A549 (cell line): ENCODE measurements around the gene SIK3. TPM values are rescaled to one million over a fixed set of nuclear protein-coding genes. Genes with fewer than 3 reads are reported as not detected.

Source experiments
- ATAC-seq, 2 experiments: fragments of 200-7000 bp in 1 of 2; fragments of >200 bp in 1 of 2; cut with Nextera tagmentation in 1 of 2; cut with Tn5 transposase in 1 of 2; 3 replicates each; pipeline versions ENCODE4 v1.8.0 to v1.9.1; 2018 to 2020; ENCODE audit warnings: mild to moderate bottlenecking in 1 of 2, moderate library complexity in 1 of 2
- CTCF ChIA-PET: fragments of 300-600 bp; sonication (Branson Sonifier 250); formaldehyde crosslinking; extraction: SDS; loops from one replicate; lab custom pipeline; 2021; ENCODE audit warnings: antibody characterized with exemption, inconsistent platforms; lab: Yijun Ruan, JAX
- POLR2A ChIA-PET: fragments of 350-600 bp; formaldehyde crosslinking; extraction: SDS; loops from one replicate; lab custom pipeline; 2021; ENCODE audit warnings: antibody characterized with exemption, inconsistent platforms; lab: Yijun Ruan, JAX
- DNase-seq, 2 experiments: peaks; one replicate each; pipeline versions ENCODE4 v3.0.0 to v3.0.0-alpha.2; 2011 to 2016; ENCODE audit warnings: low read depth in 1 of 2, low spot score in 1 of 2
- FAIRE-seq: peaks from 2 replicates; lab custom pipeline; 2011; peaks lifted over from hg19 to GRCh38; lab: Jason Lieb, UNC
- H3K27ac ChIP-seq, 2 experiments: fragments of >200 bp; sonication (Bioruptor Twin); formaldehyde crosslinking; 3 replicates each; pipeline ENCODE4 v1.5.1; 2016 to 2017
- H3K4me1 ChIP-seq: fragments of >200 bp; sonication (Bioruptor Twin); formaldehyde crosslinking; 3 replicates; pipeline ENCODE4 v1.6.1; 2016
- H3K4me2 ChIP-seq: fragments of >200 bp; sonication (Bioruptor Twin); formaldehyde crosslinking; 3 replicates; pipeline ENCODE4 v1.6.1; 2016
- H3K4me3 ChIP-seq: fragments of >200 bp; sonication (Bioruptor Twin); formaldehyde crosslinking; 3 replicates; pipeline ENCODE4 v1.5.1; 2016
- H3K9me3 ChIP-seq: fragments of >200 bp; sonication (Bioruptor Twin); formaldehyde crosslinking; 3 replicates; pipeline ENCODE4 v1.6.1; 2016
- BHLHE40 ChIP-seq: IDR thresholded peaks from 2 replicates; pipeline ENCODE4 v1.6.1; 2012; ENCODE audit warnings: low read depth, low read length, inconsistent platforms
- CBX8 ChIP-seq: fragments of 200-600 bp; sonication (generic); IDR thresholded peaks from 2 replicates; pipeline ENCODE4 v1.6.1; 2016
- CHD2 ChIP-seq: fragments of 150-350 bp; IDR thresholded peaks from 2 replicates; pipeline ENCODE4 v1.6.1; 2014; ENCODE audit warnings: low read length; ENCODE audit not compliant: partially characterized antibody
- CHD4 ChIP-seq: fragments of 200-600 bp; sonication (generic); IDR thresholded peaks from 2 replicates; pipeline ENCODE4 v1.6.1; 2016; ENCODE audit warnings: antibody characterized with exemption, mild to moderate bottlenecking, borderline replicate concordance
- EHMT2 ChIP-seq: fragments of 200-600 bp; sonication (generic); IDR thresholded peaks from 2 replicates; pipeline ENCODE4 v1.6.1; 2016; ENCODE audit warnings: antibody characterized with exemption, low read depth, mild to moderate bottlenecking, moderate library complexity
- ESRRA ChIP-seq: fragments of 150-350 bp; IDR thresholded peaks from 2 replicates; pipeline ENCODE4 v1.6.1; 2014; ENCODE audit warnings: mild to moderate bottlenecking, low read length, borderline replicate concordance
- FOSL2 ChIP-seq, 2 experiments: fragments of 450-650 bp in 1 of 2; fragments of >200 bp in 1 of 2; sonication (Bioruptor Twin) in 1 of 2; formaldehyde crosslinking; IDR thresholded peaks; 2 replicates each; pipeline versions ENCODE4 v1.5.0 to v1.6.1; 2016 to 2020; ENCODE audit warnings: mild to moderate bottlenecking in 1 of 2, moderate library complexity in 1 of 2
- FOXS1 ChIP-seq: fragments of 250-450 bp; sonication (Bioruptor Pico); IDR thresholded peaks from 2 replicates; pipeline ENCODE4 v1.5.0; 2020; ENCODE audit warnings: mild to moderate bottlenecking, moderate library complexity
- HEYL ChIP-seq: fragments of 250-450 bp; sonication (Bioruptor Pico); IDR thresholded peaks from 2 replicates; pipeline ENCODE4 v1.8.0; 2021; ENCODE audit warnings: mild to moderate bottlenecking, moderate library complexity
- HOXA7 ChIP-seq: fragments of 250-450 bp; sonication (Bioruptor Pico); IDR thresholded peaks from 2 replicates; pipeline ENCODE4 v1.5.0; 2020; ENCODE audit warnings: mild to moderate bottlenecking, moderate library complexity
- HOXB5 ChIP-seq: fragments of 250-450 bp; sonication (Bioruptor Pico); IDR thresholded peaks from 2 replicates; pipeline ENCODE4 v1.5.0; 2020; ENCODE audit warnings: mild to moderate bottlenecking, moderate library complexity
- JUN ChIP-seq, 2 experiments: fragments of >200 bp; sonication (Bioruptor Twin); formaldehyde crosslinking; IDR thresholded peaks; 2 replicates in 1 of 2; 3 replicates in 1 of 2; pipeline ENCODE4 v1.6.1; 2016 to 2017
- MAFK ChIP-seq: fragments of 450-650 bp; IDR thresholded peaks from 2 replicates; pipeline ENCODE4 v1.6.1; 2014; ENCODE audit not compliant: partially characterized antibody
- MYC ChIP-seq: IDR thresholded peaks from 2 replicates; pipeline ENCODE4 v1.6.1; 2012; ENCODE audit warnings: mild to moderate bottlenecking, inconsistent platforms, low read length, improper control_type of control experiment, borderline replicate concordance
- NFE2L2 ChIP-seq: fragments of 150-350 bp; conservative IDR thresholded peaks from 2 replicates; pipeline ENCODE4 v1.6.1; 2014; ENCODE audit warnings: low read length
- NPAS2 ChIP-seq: fragments of 250-450 bp; sonication (Bioruptor Pico); IDR thresholded peaks from 2 replicates; pipeline ENCODE4 v1.8.0; 2022; ENCODE audit warnings: mild to moderate bottlenecking, moderate library complexity, borderline replicate concordance
- NR3C1 ChIP-seq: fragments of >200 bp; sonication (Bioruptor Twin); formaldehyde crosslinking; IDR thresholded peaks from 3 replicates; pipeline ENCODE4 v1.6.1; 2017
- PHF8 ChIP-seq: fragments of 200-600 bp; sonication (generic); IDR thresholded peaks from 2 replicates; pipeline ENCODE4 v1.6.1; 2016; ENCODE audit warnings: low read depth, mild to moderate bottlenecking, antibody characterized with exemption, moderate library complexity, borderline replicate concordance
- POLR2A ChIP-seq: IDR thresholded peaks from 2 replicates; pipeline ENCODE4 v1.6.1; 2012; ENCODE audit warnings: mild to moderate bottlenecking, low read length
- POLR2AphosphoS2 ChIP-seq: conservative IDR thresholded peaks from 2 replicates; pipeline ENCODE4 v1.6.1; 2012; ENCODE audit warnings: low read length, improper control_type of control experiment, inconsistent platforms
- RFX5 ChIP-seq: fragments of 450-650 bp; IDR thresholded peaks from 2 replicates; pipeline ENCODE4 v1.7.1; 2014; ENCODE audit warnings: antibody characterized with exemption, mild to moderate bottlenecking, moderate library complexity
- RNF2 ChIP-seq: fragments of 200-600 bp; sonication (generic); IDR thresholded peaks from 2 replicates; pipeline ENCODE4 v1.6.1; 2016; ENCODE audit warnings: low read depth, mild to moderate bottlenecking, antibody characterized with exemption, moderate library complexity, borderline replicate concordance
- SREBF2 ChIP-seq: fragments of 450-650 bp; IDR thresholded peaks from 2 replicates; pipeline ENCODE4 v1.6.1; 2014; ENCODE audit warnings: mild to moderate bottlenecking, moderate library complexity
- ZFP36 ChIP-seq: fragments of 450-650 bp; IDR thresholded peaks from 2 replicates; pipeline ENCODE4 v1.6.1; 2014; ENCODE audit warnings: borderline replicate concordance; ENCODE audit not compliant: partially characterized antibody
- WGBS: methylation state at CpG from one replicate; pipeline ENCODE4 v1.1.6; 2017; ENCODE audit errors: missing lambda C conversion rate; 5-methylcytosine and 5-hydroxymethylcytosine counted together
- polyA plus RNA-seq, 4 experiments: library from polyadenylated mRNA; depleted of rRNA in 3 of 4; stranded (reverse); fragments of >200 nt; fragmentation: RNase III in 1 of 4; extraction: RNeasy Plus Mini Kit Qiagen cat#74134 plus additional on column Dnase treatment in 1 of 4; gene quantifications; 2 replicates in 3 of 4; 3 replicates in 1 of 4; pipeline ENCODE4 v1.2.3, GENCODE V29; 2011 to 2017
- TF ChIP-seq, protein P1 (sequence below): IDR thresholded peaks from 2 replicates; pipeline ENCODE4 v1.6.1; 2012; ENCODE audit warnings: low read depth, borderline replicate concordance
- TF ChIP-seq, protein P2 (sequence below): fragments of >200 bp; sonication (Bioruptor Twin); formaldehyde crosslinking; IDR thresholded peaks from 3 replicates; pipeline ENCODE4 v1.5.1; 2016
- TF ChIP-seq, protein P3 (sequence below): fragments of 250-450 bp; sonication (Bioruptor Pico); IDR thresholded peaks from 2 replicates; pipeline ENCODE4 v1.5.0; 2020; ENCODE audit warnings: low read depth, mild to moderate bottlenecking, moderate library complexity
- TF ChIP-seq, protein P4 (sequence below): fragments of >200 bp; sonication (Bioruptor Twin); formaldehyde crosslinking; IDR thresholded peaks from 3 replicates; pipeline ENCODE4 v1.6.1; 2016
- TF ChIP-seq, protein P5 (sequence below): fragments of 450-650 bp; IDR thresholded peaks from 2 replicates; pipeline ENCODE4 v1.6.1; 2014; ENCODE audit warnings: antibody characterized with exemption

The SIK3 gene
- polyA plus RNA-seq, 2 of the 4 experiments (the other 2 are of a cell fraction): 8.2 to 9.0 TPM

DNA sequence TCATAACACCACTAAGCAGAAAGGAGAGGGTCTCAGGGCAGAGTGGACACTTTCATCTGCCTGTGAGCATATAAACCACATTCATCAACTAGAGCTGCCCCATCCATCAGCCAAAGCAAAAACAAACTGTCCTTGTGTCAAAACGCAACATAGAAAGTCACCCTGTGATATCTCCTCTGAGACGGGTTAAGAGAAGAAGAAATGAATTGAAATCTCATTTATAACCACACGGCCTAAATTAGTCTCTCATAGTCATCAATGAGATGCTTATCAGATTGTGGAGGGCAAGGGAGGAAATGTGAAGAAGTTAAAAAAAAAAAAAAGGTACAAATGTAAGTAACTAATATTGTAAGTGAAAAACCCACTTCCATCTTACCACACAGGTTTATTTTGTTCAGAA lies 75.7 kb downstream of the SIK3 start (continued):
- TF ChIP-seq, protein P1, sequence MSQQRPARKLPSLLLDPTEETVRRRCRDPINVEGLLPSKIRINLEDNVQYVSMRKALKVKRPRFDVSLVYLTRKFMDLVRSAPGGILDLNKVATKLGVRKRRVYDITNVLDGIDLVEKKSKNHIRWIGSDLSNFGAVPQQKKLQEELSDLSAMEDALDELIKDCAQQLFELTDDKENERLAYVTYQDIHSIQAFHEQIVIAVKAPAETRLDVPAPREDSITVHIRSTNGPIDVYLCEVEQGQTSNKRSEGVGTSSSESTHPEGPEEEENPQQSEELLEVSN: no peak
- no peak for TF ChIP-seq POLR2AphosphoS2

DNA sequence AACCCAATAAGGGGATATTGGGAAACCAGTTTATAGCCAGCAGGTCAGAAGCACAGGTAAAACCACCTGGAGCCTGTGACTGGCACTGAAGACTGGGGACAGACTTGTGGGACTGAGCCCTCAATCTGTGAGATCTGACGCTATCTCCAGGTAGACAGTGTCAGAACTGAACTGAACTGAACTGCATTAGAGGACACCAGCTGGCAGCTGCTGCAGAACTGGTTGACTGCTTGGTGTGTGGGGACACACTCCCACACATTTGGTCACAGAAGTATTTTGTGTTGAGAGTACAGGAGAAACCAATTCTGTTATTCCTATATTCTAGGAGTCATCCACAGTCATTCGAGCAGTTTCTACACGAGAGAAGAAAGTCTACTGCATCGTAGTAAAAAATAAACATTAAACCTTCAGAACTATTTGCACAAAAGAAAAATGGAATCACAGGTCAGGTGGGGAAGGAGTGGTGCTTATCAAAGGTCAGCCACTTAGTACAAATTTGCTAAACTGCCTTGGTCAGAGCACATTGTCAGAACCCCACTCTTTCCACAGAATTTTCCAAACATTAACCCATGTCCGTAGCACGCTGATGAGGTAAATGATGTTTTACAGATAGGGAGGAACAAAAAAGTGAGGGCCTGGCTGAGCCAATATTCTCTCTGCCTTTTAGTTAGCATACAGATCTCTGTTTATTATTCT lies 77.2 kb downstream of the SIK3 start:
- H3K4me3 ChIP-seq: no peak overlapping the region

DNA sequence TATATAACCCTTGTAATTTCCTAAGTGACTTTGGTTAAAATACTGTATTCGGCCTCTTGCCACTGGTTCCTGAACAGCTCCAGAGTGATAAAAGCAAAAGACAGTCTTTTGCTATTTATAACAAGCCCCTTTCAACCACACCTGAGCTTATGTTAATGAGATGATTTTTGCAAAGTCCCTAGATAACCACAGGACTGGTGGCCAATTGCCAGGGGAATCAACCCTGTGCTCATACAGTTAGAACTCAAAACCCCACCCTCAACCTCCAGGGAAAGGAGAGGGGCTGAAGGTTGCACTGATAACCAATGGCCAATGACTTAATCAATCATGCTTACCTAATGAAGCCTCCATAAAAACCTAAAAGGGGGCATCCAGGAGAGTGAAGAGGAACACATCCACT lies 77.9 kb downstream of the SIK3 start:
- peak overlapping the region in 1 of 2 experiments; percentile 60; a peak in 2 of 6 replicates for H3K27ac ChIP-seq
- POLR2A ChIA-PET: no interaction called here
- no peak for ATAC-seq

More for the DNA sequence above, 77.2 kb downstream of the SIK3 start:
- ATAC-seq (peak; percentile 43 to 47; a peak in 4 of 6 replicates), DNase-seq (no peak), FAIRE-seq (no peak)
- no peaks in the 10 kb centered on the region for H3K9me3 ChIP-seq
- peak overlapping the region; percentile 60 for H3K27ac ChIP-seq
- peak overlapping the region; percentile 69 for H3K4me2 ChIP-seq
- ChIA-PET CTCF (no interaction called here), POLR2A (no interaction called here)
- peaks cover 62% of the 10 kb centered on the region for H3K4me1 ChIP-seq
- TF ChIP-seq CBX8: no peak
- no peak for TF ChIP-seq CHD4
- TF ChIP-seq POLR2AphosphoS2: no peak
- TF ChIP-seq, protein P2, sequence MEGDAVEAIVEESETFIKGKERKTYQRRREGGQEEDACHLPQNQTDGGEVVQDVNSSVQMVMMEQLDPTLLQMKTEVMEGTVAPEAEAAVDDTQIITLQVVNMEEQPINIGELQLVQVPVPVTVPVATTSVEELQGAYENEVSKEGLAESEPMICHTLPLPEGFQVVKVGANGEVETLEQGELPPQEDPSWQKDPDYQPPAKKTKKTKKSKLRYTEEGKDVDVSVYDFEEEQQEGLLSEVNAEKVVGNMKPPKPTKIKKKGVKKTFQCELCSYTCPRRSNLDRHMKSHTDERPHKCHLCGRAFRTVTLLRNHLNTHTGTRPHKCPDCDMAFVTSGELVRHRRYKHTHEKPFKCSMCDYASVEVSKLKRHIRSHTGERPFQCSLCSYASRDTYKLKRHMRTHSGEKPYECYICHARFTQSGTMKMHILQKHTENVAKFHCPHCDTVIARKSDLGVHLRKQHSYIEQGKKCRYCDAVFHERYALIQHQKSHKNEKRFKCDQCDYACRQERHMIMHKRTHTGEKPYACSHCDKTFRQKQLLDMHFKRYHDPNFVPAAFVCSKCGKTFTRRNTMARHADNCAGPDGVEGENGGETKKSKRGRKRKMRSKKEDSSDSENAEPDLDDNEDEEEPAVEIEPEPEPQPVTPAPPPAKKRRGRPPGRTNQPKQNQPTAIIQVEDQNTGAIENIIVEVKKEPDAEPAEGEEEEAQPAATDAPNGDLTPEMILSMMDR: no peak
- TF ChIP-seq NPAS2 (CRISPR knock-in tag): no peak
- no peak for TF ChIP-seq RNF2
- TF ChIP-seq NR3C1: no peak
- no peak for TF ChIP-seq EHMT2
- TF ChIP-seq RFX5: no peak
- TF ChIP-seq, protein P3, sequence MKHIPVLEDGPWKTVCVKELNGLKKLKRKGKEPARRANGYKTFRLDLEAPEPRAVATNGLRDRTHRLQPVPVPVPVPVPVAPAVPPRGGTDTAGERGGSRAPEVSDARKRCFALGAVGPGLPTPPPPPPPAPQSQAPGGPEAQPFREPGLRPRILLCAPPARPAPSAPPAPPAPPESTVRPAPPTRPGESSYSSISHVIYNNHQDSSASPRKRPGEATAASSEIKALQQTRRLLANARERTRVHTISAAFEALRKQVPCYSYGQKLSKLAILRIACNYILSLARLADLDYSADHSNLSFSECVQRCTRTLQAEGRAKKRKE (CRISPR knock-in tag): no peak
- TF ChIP-seq BHLHE40: no peak
- no peak for TF ChIP-seq PHF8
- TF ChIP-seq FOXS1 (CRISPR knock-in tag): no peak
- TF ChIP-seq HOXA7: no peak
- TF ChIP-seq JUN (IDR thresholded peaks at IDR 0.05): no peak
- TF ChIP-seq NFE2L2: no peak
- TF ChIP-seq MYC: no peak
- TF ChIP-seq POLR2A: no peak
- 15% methylated on average over 6 of the region's 6 CpGs for WGBS

More for the DNA sequence above, 77.9 kb downstream of the SIK3 start:
- no peaks in the 10 kb centered on the region for H3K9me3 ChIP-seq
- 94% methylated on average over 1 of the region's 1 CpG for WGBS
- TF ChIP-seq HEYL (CRISPR knock-in tag): no peak
- TF ChIP-seq SREBF2: no peak
- no peak for TF ChIP-seq MAFK
- TF ChIP-seq, protein P4, sequence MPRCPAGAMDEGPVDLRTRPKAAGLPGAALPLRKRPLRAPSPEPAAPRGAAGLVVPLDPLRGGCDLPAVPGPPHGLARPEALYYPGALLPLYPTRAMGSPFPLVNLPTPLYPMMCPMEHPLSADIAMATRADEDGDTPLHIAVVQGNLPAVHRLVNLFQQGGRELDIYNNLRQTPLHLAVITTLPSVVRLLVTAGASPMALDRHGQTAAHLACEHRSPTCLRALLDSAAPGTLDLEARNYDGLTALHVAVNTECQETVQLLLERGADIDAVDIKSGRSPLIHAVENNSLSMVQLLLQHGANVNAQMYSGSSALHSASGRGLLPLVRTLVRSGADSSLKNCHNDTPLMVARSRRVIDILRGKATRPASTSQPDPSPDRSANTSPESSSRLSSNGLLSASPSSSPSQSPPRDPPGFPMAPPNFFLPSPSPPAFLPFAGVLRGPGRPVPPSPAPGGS: no peak
- TF ChIP-seq ZFP36: no peak
- TF ChIP-seq ESRRA: no peak
- TF ChIP-seq PHF8: no peak
- no peak for TF ChIP-seq HOXB5
- TF ChIP-seq CHD2: no peak
- TF ChIP-seq FOSL2 (IDR thresholded peaks at IDR 0.05): no peak
- no peak for TF ChIP-seq FOSL2 (CRISPR knock-in tag; IDR thresholded peaks at IDR 0.05)
- TF ChIP-seq MYC: no peak
- TF ChIP-seq, protein P5, sequence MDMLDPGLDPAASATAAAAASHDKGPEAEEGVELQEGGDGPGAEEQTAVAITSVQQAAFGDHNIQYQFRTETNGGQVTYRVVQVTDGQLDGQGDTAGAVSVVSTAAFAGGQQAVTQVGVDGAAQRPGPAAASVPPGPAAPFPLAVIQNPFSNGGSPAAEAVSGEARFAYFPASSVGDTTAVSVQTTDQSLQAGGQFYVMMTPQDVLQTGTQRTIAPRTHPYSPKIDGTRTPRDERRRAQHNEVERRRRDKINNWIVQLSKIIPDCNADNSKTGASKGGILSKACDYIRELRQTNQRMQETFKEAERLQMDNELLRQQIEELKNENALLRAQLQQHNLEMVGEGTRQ: no peak
- FAIRE-seq (no peak), DNase-seq (no peak)
- CTCF ChIA-PET: interaction anchor here (2.4 kb wide), 1 partner anchor 230 kb away, joined by 10 read pairs; the partner anchor contains the start of gene APOA5
- peak overlapping the region; percentile 69; the same call in 2 of the 3 replicates for H3K4me2 ChIP-seq
- H3K4me1 ChIP-seq: peaks cover 55% of the 10 kb centered on the region
- no peak overlapping the region for H3K4me3 ChIP-seq
